ENCODE results near the gene RBBP7.
A peak's percentile ranks its signal among the peaks of the same experiment; 100 is the strongest.

The RBBP7 gene

GRCh38 chrX:16832301-16832700 lies 37.9 kb downstream of the RBBP7 start:
- peaks cover 2% of the 10 kb centered on the region for H3K36me3 ChIP-seq (replicated peaks)
- H3K4me3 ChIP-seq (ENCODE audit: low read depth, low read length): no peak overlapping the region
- no peak overlapping the region for H3K27ac ChIP-seq
- in situ Hi-C loops (cut with HindIII; ENCODE audit: low pct_ligation_motif_present, low sequenced_read_pairs): no loop called here
- no peaks in the 10 kb centered on the region for H3K27me3 ChIP-seq (replicated peaks)
- TF ChIP-seq CTCF (IDR thresholded peaks at IDR 0.05; ENCODE audit: low read depth, low read length, missing control alignments): peak; percentile 27
- no peak for DNase-seq

GRCh38 chrX:16828124-16828908 lies 41.8 kb downstream of the RBBP7 start:
- Histone ChIP-seq H3K36me3 (replicated peaks) (peaks cover 2% of the 10 kb centered on the region), H3K4me3 (ENCODE audit: low read depth, low read length) (no peak overlapping the region), H3K27ac (peak overlapping the region; percentile 77), H3K27me3 (replicated peaks) (no peaks in the 10 kb centered on the region)
- peak; percentile 93 for DNase-seq
- in situ Hi-C loops (cut with HindIII; ENCODE audit: low pct_ligation_motif_present, low sequenced_read_pairs): no loop called here
- TF ChIP-seq CTCF (IDR thresholded peaks at IDR 0.05; ENCODE audit: low read depth, low read length, missing control alignments): no peak

GRCh38 chrX:16827225-16827624 lies 42.9 kb downstream of the RBBP7 start:
- no peak for TF ChIP-seq CTCF (IDR thresholded peaks at IDR 0.05; ENCODE audit: low read depth, low read length, missing control alignments)
- Histone ChIP-seq H3K4me3 (ENCODE audit: low read depth, low read length) (no peak overlapping the region), H3K27ac (peak overlapping the region; percentile 77), H3K36me3 (replicated peaks) (peaks cover 2% of the 10 kb centered on the region), H3K27me3 (replicated peaks) (no peaks in the 10 kb centered on the region)
- no peak for DNase-seq
- in situ Hi-C loops (cut with HindIII; ENCODE audit: low pct_ligation_motif_present, low sequenced_read_pairs): no loop called here

- peak; percentile 52 for TF ChIP-seq CTCF (IDR thresholded peaks at IDR 0.05; ENCODE audit: low read depth, low read length, missing control alignments)
- in situ Hi-C loops (cut with HindIII; ENCODE audit: low pct_ligation_motif_present, low sequenced_read_pairs): no loop called here
- Histone ChIP-seq H3K27ac (peak overlapping the region; percentile 77), H3K36me3 (replicated peaks) (peaks cover 2% of the 10 kb centered on the region), H3K4me3 (ENCODE audit: low read depth, low read length) (no peak overlapping the region), H3K27me3 (replicated peaks) (no peaks in the 10 kb centered on the region)
- DNase-seq: no peak
Measured at GRCh38 chrX:16826207-16826606, 44.0 kb downstream of the RBBP7 start.

- Histone ChIP-seq H3K36me3 (replicated peaks) (peaks cover 2% of the 10 kb centered on the region), H3K27ac (peak overlapping the region; percentile 34), H3K27me3 (replicated peaks) (no peaks in the 10 kb centered on the region), H3K4me3 (ENCODE audit: low read depth, low read length) (no peak overlapping the region)
- in situ Hi-C loops (cut with HindIII; ENCODE audit: low pct_ligation_motif_present, low sequenced_read_pairs): no loop called here
- DNase-seq: no peak
- no peak for TF ChIP-seq CTCF (IDR thresholded peaks at IDR 0.05; ENCODE audit: low read depth, low read length, missing control alignments)
Measured at GRCh38 chrX:16825264-16826035, 44.7 kb downstream of the RBBP7 start.

All from brain microvascular endothelial cell (primary cell).